Measurements from ENCODE around the gene MLPH. TPM values are rescaled to one million over a fixed set of nuclear protein-coding genes. Genes with fewer than 3 reads are reported as not detected.
A peak's percentile ranks its signal among the peaks of the same experiment; 100 is the strongest.

MLPH gene
- polyA plus RNA-seq, 1 donor, result 31.8 TPM

GRCh38 chr2:237596520-237597195 is 109.6 kb downstream of the MLPH start:
- WGBS (ENCODE audit: insufficient coverage, low lambda C conversion rate), result no CpG with 5 or more reads among the region's 13 CpGs
- Histone ChIP-seq H3K36me3 (ENCODE audit: control insufficient read depth, insufficient read depth, low read length) (no peaks in the 10 kb centered on the region), H3K27ac (ENCODE audit: low read length) (peak overlapping the region; percentile 49), H3K9me3 (ENCODE audit: control insufficient read depth, low read depth, low read length) (no peaks in the 10 kb centered on the region), H3K4me3 (ENCODE audit: low read length) (no peak overlapping the region), H3K4me1 (ENCODE audit: control insufficient read depth, insufficient read depth, low read length) (peaks cover 66% of the 10 kb centered on the region), H3K27me3 (ENCODE audit: control insufficient read depth, insufficient read depth, low read length) (no peaks in the 10 kb centered on the region)
- peak; percentile 59 to 81 for DNase-seq

DNA sequence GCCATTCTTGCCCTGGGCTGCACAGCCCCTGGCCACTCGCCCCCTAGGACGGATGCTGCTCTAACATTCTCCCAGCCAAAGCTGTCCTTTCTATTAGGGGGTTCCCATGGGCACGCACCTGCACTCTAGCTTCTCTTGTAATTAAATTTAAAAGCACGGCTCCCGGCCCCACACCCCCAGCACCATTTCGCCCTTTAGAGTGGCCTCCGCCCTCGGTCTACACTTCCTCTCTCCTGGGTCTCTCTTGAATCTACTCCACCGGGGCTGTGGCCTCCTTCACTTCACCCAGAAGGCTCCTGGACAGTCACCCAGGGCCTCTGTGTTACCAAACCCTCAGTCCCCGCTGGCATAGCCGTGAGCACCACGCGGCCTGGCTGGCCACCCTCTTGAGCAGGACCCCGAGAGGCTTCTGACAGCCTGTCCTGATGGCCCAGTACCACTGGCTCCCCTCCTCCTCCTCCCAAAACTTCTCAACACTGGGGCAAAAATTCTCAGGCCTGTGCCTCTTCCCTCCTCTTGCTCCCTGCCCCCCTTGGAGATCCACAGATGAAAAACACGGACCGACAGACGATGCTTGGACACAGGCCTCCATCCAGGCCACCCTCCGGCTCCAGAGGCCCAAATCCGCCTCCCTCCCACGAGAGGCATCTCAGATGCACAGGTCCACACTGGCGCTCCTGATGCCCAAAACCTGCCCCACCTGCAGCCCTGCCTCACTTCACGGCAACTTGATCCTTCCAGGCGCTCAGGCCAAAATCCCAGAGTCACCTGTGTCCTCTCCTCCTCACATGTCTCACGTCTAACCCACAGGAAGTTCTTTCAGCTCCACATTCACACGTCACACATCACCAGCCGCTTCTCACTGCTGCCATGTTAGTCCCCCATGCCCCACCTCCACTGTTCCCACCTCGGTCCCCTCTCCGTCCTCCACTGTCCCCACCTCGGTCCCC is 110.4 kb downstream of the MLPH start:
- no peaks in the 10 kb centered on the region for H3K36me3 ChIP-seq (ENCODE audit: control insufficient read depth, insufficient read depth, low read length)
- H3K4me1 ChIP-seq (ENCODE audit: control insufficient read depth, insufficient read depth, low read length), result peaks cover 67% of the 10 kb centered on the region
- H3K27me3 ChIP-seq (ENCODE audit: control insufficient read depth, insufficient read depth, low read length), result no peaks in the 10 kb centered on the region
- no peak for DNase-seq
- no CpG with 5 or more reads among the region's 29 CpGs for whole genome bisulfite sequencing (ENCODE audit: insufficient coverage, low lambda C conversion rate)
- no peaks in the 10 kb centered on the region for H3K9me3 ChIP-seq (ENCODE audit: control insufficient read depth, low read depth, low read length)
- no peak overlapping the region for H3K27ac ChIP-seq (ENCODE audit: low read length)
- H3K4me3 ChIP-seq (ENCODE audit: low read length), result no peak overlapping the region

- H3K27ac ChIP-seq (ENCODE audit: low read length), result no peak overlapping the region
- WGBS (ENCODE audit: insufficient coverage, low lambda C conversion rate), result 90% methylated on average over 6 of the region's 14 CpGs
These were observed 111.6 kb downstream of the MLPH start for GRCh38 chr2:237598468-237599208.

DNA sequence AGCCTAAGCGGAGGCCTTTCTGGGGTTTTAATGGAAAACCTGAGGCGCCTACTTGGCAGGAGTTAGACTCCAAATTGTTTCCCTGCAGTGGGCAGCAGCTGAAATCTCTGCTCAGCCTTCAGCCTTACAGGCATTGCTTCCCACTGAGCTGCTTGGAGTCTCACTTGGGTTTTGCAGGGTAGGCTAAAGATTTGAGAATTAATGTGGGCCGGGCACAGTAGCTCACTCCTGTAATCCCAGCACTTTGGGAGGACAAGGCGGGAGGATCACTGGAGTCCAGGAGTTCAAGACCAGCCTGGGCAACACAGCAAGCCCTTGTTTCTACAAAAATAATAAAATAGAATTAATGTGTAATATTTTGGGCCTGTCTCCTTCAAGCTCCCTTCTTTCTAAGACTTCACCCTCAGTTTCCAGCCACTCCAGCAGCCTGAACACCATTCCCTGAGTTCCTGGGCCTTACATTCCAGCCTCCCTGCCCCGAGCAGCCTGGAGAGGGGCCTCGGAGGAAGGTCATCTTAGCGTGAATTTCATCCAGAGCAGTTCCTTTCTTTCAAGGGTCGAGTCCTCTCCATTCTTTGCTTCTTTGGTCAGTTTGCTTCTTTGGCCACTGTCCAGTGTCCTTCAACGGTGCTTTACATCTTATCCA is 112.5 kb downstream of the MLPH start:
- no peaks in the 10 kb centered on the region for H3K36me3 ChIP-seq (ENCODE audit: control insufficient read depth, insufficient read depth, low read length)
- no peak overlapping the region for H3K27ac ChIP-seq (ENCODE audit: low read length)
- no peak overlapping the region for H3K4me3 ChIP-seq (ENCODE audit: low read length)
- no CpG with 5 or more reads among the region's 9 CpGs for WGBS (ENCODE audit: insufficient coverage, low lambda C conversion rate)
- peaks cover 3% of the 10 kb centered on the region for H3K9me3 ChIP-seq (ENCODE audit: control insufficient read depth, low read depth, low read length)
- H3K27me3 ChIP-seq (ENCODE audit: control insufficient read depth, insufficient read depth, low read length), result no peaks in the 10 kb centered on the region
- no peak for DNase-seq
- H3K4me1 ChIP-seq (ENCODE audit: control insufficient read depth, insufficient read depth, low read length), result peaks cover 62% of the 10 kb centered on the region

More at GRCh38 chr2:237598468-237599208, 111.6 kb downstream of the MLPH start:
- no peak overlapping the region for H3K4me3 ChIP-seq (ENCODE audit: low read length)
- no peaks in the 10 kb centered on the region for H3K36me3 ChIP-seq (ENCODE audit: control insufficient read depth, insufficient read depth, low read length)
- H3K9me3 ChIP-seq (ENCODE audit: control insufficient read depth, low read depth, low read length), result peaks cover 3% of the 10 kb centered on the region
- peaks cover 68% of the 10 kb centered on the region for H3K4me1 ChIP-seq (ENCODE audit: control insufficient read depth, insufficient read depth, low read length)
- DNase-seq, result no peak
- H3K27me3 ChIP-seq (ENCODE audit: control insufficient read depth, insufficient read depth, low read length), result no peaks in the 10 kb centered on the region

GRCh38 chr2:237600205-237600846 is 113.3 kb downstream of the MLPH start:
- Histone ChIP-seq H3K27ac (ENCODE audit: low read length) (peak overlapping the region; percentile 93), H3K4me1 (ENCODE audit: control insufficient read depth, insufficient read depth, low read length) (peaks cover 56% of the 10 kb centered on the region), H3K27me3 (ENCODE audit: control insufficient read depth, insufficient read depth, low read length) (no peaks in the 10 kb centered on the region), H3K4me3 (ENCODE audit: low read length) (no peak overlapping the region), H3K9me3 (ENCODE audit: control insufficient read depth, low read depth, low read length) (peaks cover 3% of the 10 kb centered on the region), H3K36me3 (ENCODE audit: control insufficient read depth, insufficient read depth, low read length) (no peaks in the 10 kb centered on the region)
- WGBS (ENCODE audit: insufficient coverage, low lambda C conversion rate), result no CpG with 5 or more reads among the region's 16 CpGs
- DNase-seq, result peak in 1 of 2 donors; percentile 39

- H3K4me3 ChIP-seq (ENCODE audit: low read length), result peak overlapping the region; percentile 11
- H3K4me1 ChIP-seq (ENCODE audit: control insufficient read depth, insufficient read depth, low read length), result peaks cover 47% of the 10 kb centered on the region
- H3K27ac ChIP-seq (ENCODE audit: low read length), result peak overlapping the region; percentile 93
- H3K36me3 ChIP-seq (ENCODE audit: control insufficient read depth, insufficient read depth, low read length), result no peaks in the 10 kb centered on the region
- 40% methylated on average over 2 of the region's 14 CpGs for WGBS (ENCODE audit: insufficient coverage, low lambda C conversion rate)
- DNase-seq, result peak; percentile 88 to 95
- peaks cover 3% of the 10 kb centered on the region for H3K9me3 ChIP-seq (ENCODE audit: control insufficient read depth, low read depth, low read length)
- no peaks in the 10 kb centered on the region for H3K27me3 ChIP-seq (ENCODE audit: control insufficient read depth, insufficient read depth, low read length)
These were observed 114.5 kb downstream of the MLPH start for GRCh38 chr2:237601453-237602116.

DNA sequence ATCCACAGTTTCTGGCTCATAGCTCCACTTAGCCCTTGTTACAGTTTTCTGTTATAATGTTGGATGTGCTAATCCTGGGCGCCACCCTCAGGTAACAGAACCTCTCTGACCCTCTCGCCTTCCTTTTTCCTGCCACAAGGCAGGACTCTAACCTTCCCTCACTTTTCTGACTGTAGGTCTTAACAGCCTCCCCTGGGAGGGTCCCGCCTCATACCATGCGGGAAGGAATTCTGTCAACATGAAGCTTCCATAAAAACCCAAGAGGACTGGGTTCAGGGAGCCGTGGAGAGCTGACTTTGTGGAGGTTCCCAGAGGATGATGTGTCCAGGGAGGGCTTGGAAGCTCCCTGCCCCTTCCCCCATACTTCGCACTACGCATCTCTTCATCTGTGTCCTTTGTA is 115.4 kb downstream of the MLPH start:
- H3K27me3 ChIP-seq (ENCODE audit: control insufficient read depth, insufficient read depth, low read length), result no peaks in the 10 kb centered on the region
- no peaks in the 10 kb centered on the region for H3K36me3 ChIP-seq (ENCODE audit: control insufficient read depth, insufficient read depth, low read length)
- H3K4me1 ChIP-seq (ENCODE audit: control insufficient read depth, insufficient read depth, low read length), result peaks cover 41% of the 10 kb centered on the region
- no peak overlapping the region for H3K4me3 ChIP-seq (ENCODE audit: low read length)
- H3K9me3 ChIP-seq (ENCODE audit: control insufficient read depth, low read depth, low read length), result peaks cover 3% of the 10 kb centered on the region
- H3K27ac ChIP-seq (ENCODE audit: low read length), result peak overlapping the region; percentile 93
- no peak for DNase-seq
- WGBS (ENCODE audit: insufficient coverage, low lambda C conversion rate), result 100% methylated on average over 1 of the region's 7 CpGs

GRCh38 chr2:237603049-237603717 is 116.1 kb downstream of the MLPH start:
- 100% methylated on average over 1 of the region's 13 CpGs for WGBS (ENCODE audit: insufficient coverage, low lambda C conversion rate)
- no peaks in the 10 kb centered on the region for H3K36me3 ChIP-seq (ENCODE audit: control insufficient read depth, insufficient read depth, low read length)
- no peak overlapping the region for H3K4me3 ChIP-seq (ENCODE audit: low read length)
- no peak for DNase-seq
- H3K27me3 ChIP-seq (ENCODE audit: control insufficient read depth, insufficient read depth, low read length), result no peaks in the 10 kb centered on the region
- H3K9me3 ChIP-seq (ENCODE audit: control insufficient read depth, low read depth, low read length), result peaks cover 3% of the 10 kb centered on the region
- peak overlapping the region; percentile 93 for H3K27ac ChIP-seq (ENCODE audit: low read length)
- H3K4me1 ChIP-seq (ENCODE audit: control insufficient read depth, insufficient read depth, low read length), result peaks cover 41% of the 10 kb centered on the region
